Lower leg skin (tissue), 4 donors: Measurements from ENCODE around the gene HARS1. TPM values are rescaled to one million over a fixed set of nuclear protein-coding genes. Genes with fewer than 3 reads are reported as not detected.

Experiments used
- DNase-seq, 2 donors: peaks; one replicate each; pipeline ENCODE4 v3.0.0-alpha.2; 2019; ENCODE audit warnings: low spot score in 2 of 2
- H3K4me3 ChIP-seq: fragments of 200-600 bp; sonication (generic); 2 replicates; pipeline ENCODE4 v1.5.1; 2017; ENCODE audit warnings: mild to moderate bottlenecking, low read depth; ENCODE audit not compliant: poor library complexity, severe bottlenecking
- CTCF ChIP-seq, 3 donors: fragments of 450-650 bp; IDR thresholded peaks; one replicate each; pipeline ENCODE4 v1.5.1; 2016; ENCODE audit warnings: antibody characterized with exemption in 3 of 3, mild to moderate bottlenecking in 3 of 3, moderate library complexity in 2 of 3
- POLR2A ChIP-seq, 2 donors: fragments of 450-650 bp; IDR thresholded peaks; one replicate each; pipeline ENCODE4 v1.6.1; 2016 to 2017; ENCODE audit warnings: antibody characterized with exemption in 2 of 2, mild to moderate bottlenecking in 1 of 2, moderate library complexity in 1 of 2
- WGBS, 2 donors: methylation state at CpG; one replicate each; pipeline ENCODE4 v1.1.5; 2018; 5-methylcytosine and 5-hydroxymethylcytosine counted together
- intact Hi-C: fragments of 100-400 bp; cut with DNase I; formaldehyde crosslinking; loops from one replicate; pipeline ENCODE4 v1.15.0; 2023; ENCODE audit warnings: low total_unique reads
- total RNA-seq, 4 donors: library from RNA; depleted of rRNA; stranded (reverse); fragments of >200 nt; gene quantifications; one replicate each; pipeline ENCODE4 v1.1.0, GENCODE V29; 2016

HARS1 gene
- total RNA-seq, 4 donors from 2014 or later, result 71.9 to 90.6 (median 80.8) TPM

DNA sequence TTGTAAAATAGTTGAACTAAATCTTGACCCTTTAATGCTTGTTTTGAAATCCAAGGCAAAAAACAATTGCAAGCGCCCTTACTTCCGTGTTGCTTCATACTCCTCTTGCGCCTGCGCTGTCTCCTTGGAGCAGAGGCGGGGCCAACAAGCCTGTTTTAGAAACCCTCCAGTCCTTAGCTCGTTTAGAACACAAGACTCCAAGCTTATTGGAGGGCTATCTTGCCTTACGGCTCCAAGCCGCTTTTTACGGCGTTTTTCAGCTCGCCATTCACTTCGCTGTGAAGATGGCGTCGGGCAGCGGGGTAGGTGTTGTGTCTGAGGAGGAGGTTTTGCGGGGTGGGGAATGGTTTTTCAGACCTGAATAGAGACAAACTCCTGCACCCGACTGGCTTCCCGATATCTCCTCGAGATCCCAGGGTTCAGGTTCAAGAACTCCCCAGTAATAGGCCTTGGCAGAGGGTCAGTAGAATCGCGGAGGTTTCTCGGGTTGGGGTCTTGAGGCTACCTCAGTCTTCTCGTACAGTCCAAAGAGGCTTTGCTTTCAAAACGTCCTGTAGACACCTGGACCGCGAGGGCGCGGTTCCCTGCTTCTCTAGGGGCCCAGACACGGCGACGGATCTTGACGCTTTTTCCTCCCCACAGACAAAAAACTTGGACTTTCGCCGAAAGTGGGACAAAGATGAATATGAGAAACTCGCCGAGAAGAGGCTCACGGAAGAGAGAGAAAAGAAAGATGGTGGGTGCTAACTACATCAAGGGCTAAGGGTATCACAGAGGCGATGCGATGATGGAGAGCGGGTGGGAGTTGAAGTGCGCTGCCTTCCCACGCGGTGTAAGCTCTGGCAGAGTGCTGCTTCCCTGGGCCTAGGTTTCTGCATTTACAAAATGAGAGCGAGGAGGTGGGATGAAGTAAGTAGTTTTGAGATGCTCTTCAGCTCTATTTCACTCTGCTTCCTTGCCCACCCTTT, 9.3 kb upstream of the HARS1 start, which contains the start of gene ZMAT2:
ZMAT2 (plus strand) TSS at position 271 of the 968 bp plus-strand sequence; CDS start at position 285, 14 bp downstream.
- intact Hi-C loops, result no loop called here
- H3K4me3 ChIP-seq, result peak within 1 kb of the TSS; percentile 73
- 1% methylated on average over 44 of the region's 44 CpGs for WGBS, 2 donors
- DNase-seq, result peak; percentile 97 to 99
- TF ChIP-seq POLR2A (IDR thresholded peaks at IDR 0.05) (no peak), CTCF (IDR thresholded peaks at IDR 0.05) (no peak)

DNA sequence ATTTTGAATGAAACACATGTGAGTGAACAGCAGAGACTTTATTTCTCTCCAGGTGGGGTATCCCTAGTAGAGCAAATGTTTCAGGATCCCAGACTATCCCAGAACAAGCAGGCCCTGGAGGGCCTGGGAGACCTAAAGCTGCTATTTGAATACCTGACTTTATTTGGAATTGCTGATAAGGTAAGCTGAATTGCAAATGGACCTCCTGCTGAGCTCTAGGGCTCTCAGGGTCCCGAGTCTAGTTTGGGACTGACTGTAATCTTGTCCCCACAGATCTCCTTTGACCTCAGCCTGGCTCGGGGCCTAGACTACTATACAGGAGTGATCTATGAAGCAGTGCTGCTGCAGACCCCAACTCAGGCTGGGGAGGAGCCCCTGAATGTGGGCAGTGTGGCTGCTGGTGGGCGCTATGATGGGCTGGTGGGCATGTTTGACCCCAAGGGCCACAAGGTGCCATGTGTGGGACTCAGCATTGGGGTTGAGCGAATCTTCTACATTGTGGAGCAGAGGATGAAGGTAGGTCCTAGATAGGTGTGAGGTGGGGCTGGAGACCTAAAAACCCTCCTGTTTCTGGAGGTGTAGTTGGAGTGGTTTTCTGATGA, 5.8 kb upstream of the HARS1 start:
- DNase-seq, result no peak
- intact Hi-C loops, result no loop called here
- TF ChIP-seq CTCF (IDR thresholded peaks at IDR 0.05) (no peak), POLR2A (IDR thresholded peaks at IDR 0.05) (no peak)
- no peak overlapping the region for H3K4me3 ChIP-seq
- 84 to 89% methylated on average over 4 of the region's 4 CpGs for WGBS, 2 donors

DNA sequence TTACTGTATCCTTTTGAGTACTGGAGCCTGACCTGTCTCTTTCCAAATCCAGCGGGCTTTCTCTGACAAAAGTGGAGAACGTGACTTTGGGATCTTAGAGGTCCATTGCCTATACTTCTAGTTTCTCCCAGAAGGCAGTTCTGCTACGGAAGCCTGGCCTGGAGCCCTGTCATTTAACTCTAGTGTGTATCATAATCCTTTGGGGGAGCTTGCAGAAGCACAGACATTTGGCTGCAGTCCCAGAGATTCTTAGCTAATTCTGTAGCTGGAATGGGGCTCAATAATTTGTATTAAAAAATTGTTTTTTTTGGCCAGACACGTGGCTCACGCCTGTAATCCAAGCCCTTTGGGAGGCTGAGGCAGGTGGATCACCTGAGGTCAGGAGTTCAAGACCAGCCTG, 3.1 kb upstream of the HARS1 start:
- 62 to 66% methylated on average over 5 of the region's 5 CpGs for WGBS, 2 donors
- intact Hi-C loops, result no loop called here
- H3K4me3 ChIP-seq, result no peak overlapping the region
- TF ChIP-seq CTCF (IDR thresholded peaks at IDR 0.05) (no peak), POLR2A (IDR thresholded peaks at IDR 0.05) (no peak)
- DNase-seq, result no peak

- intact Hi-C loops, result no loop called here
- 51 to 52% methylated on average over 8 of the region's 8 CpGs for WGBS, 2 donors
- DNase-seq, result no peak
- TF ChIP-seq POLR2A (IDR thresholded peaks at IDR 0.05), result no peak
- TF ChIP-seq CTCF (IDR thresholded peaks at IDR 0.05), result no peak
- H3K4me3 ChIP-seq, result peak overlapping the region; percentile 89
Measured at GRCh38 chr5:140690376-140690932, 716 bp downstream of the HARS1 start.

DNA sequence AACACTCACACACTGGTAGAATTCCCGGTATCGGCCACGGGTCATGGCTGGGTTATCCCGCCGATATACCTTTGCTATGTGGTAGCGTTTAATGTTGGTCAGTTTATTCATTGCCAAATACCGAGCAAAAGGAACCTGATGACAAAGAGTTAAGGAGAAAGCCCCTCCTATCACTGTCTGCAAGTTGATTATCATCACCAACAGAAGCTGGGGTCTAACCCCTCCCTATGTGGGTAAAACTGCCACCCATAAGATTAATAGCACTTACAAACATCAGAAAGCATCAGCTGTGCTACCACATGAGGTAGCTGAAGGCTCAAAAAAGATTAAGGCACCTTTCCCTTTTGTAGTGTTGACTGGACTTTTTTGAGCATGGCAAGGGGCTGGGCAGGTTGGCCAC, 12.2 kb downstream of the HARS1 start:
- 94 to 98% methylated on average over 7 of the region's 7 CpGs for WGBS, 2 donors
- TF ChIP-seq POLR2A (IDR thresholded peaks at IDR 0.05) (no peak), CTCF (IDR thresholded peaks at IDR 0.05) (no peak)
- intact Hi-C loops, result no loop called here
- DNase-seq, result no peak
- H3K4me3 ChIP-seq, result no peak overlapping the region
